GM19240 (cell line): ENCODE data around the gene FOXA3.
"Not testable (repeated sequence)": the region's sequence is repeated elsewhere in the genome, so short reads cannot be mapped to it uniquely, and the experiment has no call there.

ENCODE experiments used
- DNase-seq: peaks from one replicate; pipeline ENCODE4 v3.0.0; 2011; ENCODE audit warnings: low spot score; ENCODE audit not compliant: insufficient read length

FOXA3 gene

GRCh38 chr19:45827459-45828093 lies 36.5 kb upstream of the FOXA3 start:
- no peak for DNase-seq

GRCh38 chr19:45828523-45828922 lies 35.6 kb upstream of the FOXA3 start:
- DNase-seq = no peak

GRCh38 chr19:45828945-45829344 lies 35.2 kb upstream of the FOXA3 start:
- DNase-seq = no peak

GRCh38 chr19:45834970-45835369 lies 29.2 kb upstream of the FOXA3 start:
- no peak for DNase-seq

GRCh38 chr19:45842198-45842597 lies 21.9 kb upstream of the FOXA3 start:
- no peak for DNase-seq

- DNase-seq = no peak
Measured at GRCh38 chr19:45847663-45848062, 16.5 kb upstream of the FOXA3 start.

GRCh38 chr19:45848922-45849321 lies 15.2 kb upstream of the FOXA3 start:
- no peak for DNase-seq

- no peak for DNase-seq
Measured at GRCh38 chr19:45852145-45852750, 11.9 kb upstream of the FOXA3 start.

- DNase-seq = no peak
Measured at GRCh38 chr19:45852983-45853382, 11.1 kb upstream of the FOXA3 start.

GRCh38 chr19:45854167-45854778 lies 9.9 kb upstream of the FOXA3 start:
- DNase-seq = no peak

- DNase-seq = no peak
Measured at GRCh38 chr19:45860359-45861259, 3.5 kb upstream of the FOXA3 start.

- no peak for DNase-seq
Measured at GRCh38 chr19:45862271-45862563, 1.9 kb upstream of the FOXA3 start.

GRCh38 chr19:45862564-45863334 lies 1.4 kb upstream of the FOXA3 start, which contains the start of gene SYMPK:
SYMPK (minus strand) TSS chr19:45863147; CDS start chr19:45854495, 8,652 bp downstream.
- DNase-seq = peak; percentile 100

- no peak for DNase-seq
Measured at GRCh38 chr19:45863335-45863839, 739 bp upstream of the FOXA3 start.

- DNase-seq = no peak
Measured at GRCh38 chr19:45864629-45865082, 530 bp downstream of the FOXA3 start.

GRCh38 chr19:45865269-45865948 lies 1.3 kb downstream of the FOXA3 start:
- DNase-seq = no peak

GRCh38 chr19:45866400-45867176 lies 2.5 kb downstream of the FOXA3 start:
- DNase-seq = no peak

- DNase-seq = not testable (repeated sequence)
Measured at GRCh38 chr19:45867241-45867640, 3.1 kb downstream of the FOXA3 start.

- no peak for DNase-seq
Measured at GRCh38 chr19:45870798-45871197, 6.7 kb downstream of the FOXA3 start.
